ENCODE results near the gene DENND11. TPM values are rescaled to one million over a fixed set of nuclear protein-coding genes. Genes with fewer than 3 reads are reported as not detected.

Gene DENND11
- total and polyA plus RNA-seq, 2 donors (not counting 1 experiment from before 2014, with no cell fraction given): 26.4 to 79.5 TPM

- H3K4me1 Mint-ChIP-seq: peaks cover 15% of the 10 kb centered on the region
- no peak overlapping the region for H3K4me3 ChIP-seq (ENCODE audit: control extremely low read depth in 1 of 5, extremely low read depth in 1 of 5, insufficient read depth in 1 of 5, low read depth in 2 of 5, low read length in 4 of 5)
- POLR2A ChIA-PET: no interaction called here
- no peak overlapping the region for H3K27ac ChIP-seq (ENCODE audit: low read length in 2 of 2)
- H3K9me3 Mint-ChIP-seq (ENCODE audit: insufficient read depth): no peaks in the 10 kb centered on the region
- CTCF ChIA-PET: interaction anchor here (1.6 to 1.7 kb wide), 2 partner anchors 11 to 21 kb away, joined by 4 to 5 read pairs; no protein-coding TSS in a partner anchor
- intact Hi-C loops (cut with micrococcal nuclease): no loop called here
- H3K4me3 Mint-ChIP-seq: no peak overlapping the region
- no peak for TF ChIP-seq EZH2 (IDR thresholded peaks at IDR 0.05; ENCODE audit: borderline replicate concordance, insufficient read depth, low read depth, low read length, poor library complexity, severe bottlenecking)
- no peak for TF ChIP-seq CTCF (IDR thresholded peaks at IDR 0.05)
- H3K4me1 ChIP-seq (ENCODE audit: control insufficient read depth in 2 of 2, insufficient read depth in 2 of 2, low read length in 2 of 2): no peaks in the 10 kb centered on the region
- H2AFZ ChIP-seq (ENCODE audit: insufficient read depth, low read depth, low read length, poor library complexity, severe bottlenecking): no peak overlapping the region
- DNase-seq (peak; percentile 24), ATAC-seq (ENCODE audit: low read depth) (peak; percentile 28)
- no peaks in the 10 kb centered on the region for H3K27me3 ChIP-seq (replicated peaks in 1 of 4; ENCODE audit: control extremely low read depth in 1 of 4, control insufficient read depth in 3 of 4, insufficient read depth in 4 of 4, low read length in 3 of 4)
- no peaks in the 10 kb centered on the region for H3K27me3 Mint-ChIP-seq
- H3K9me3 ChIP-seq (ENCODE audit: control extremely low read depth in 1 of 3, control insufficient read depth in 2 of 3, insufficient read depth in 1 of 3, low read length in 2 of 3): no peaks in the 10 kb centered on the region
- no peak overlapping the region for H3K4me2 ChIP-seq (replicated peaks; ENCODE audit: low read depth, low read length, poor library complexity, severe bottlenecking)
- 40% methylated on average over 3 of the region's 6 CpGs for WGBS (ENCODE audit: insufficient coverage)
- H3K9ac ChIP-seq (ENCODE audit: low read length): no peak overlapping the region
- H3K79me2 ChIP-seq (ENCODE audit: control insufficient read depth, insufficient read depth, low read length): no peaks in the 10 kb centered on the region
- peaks cover 6 to 40% of the 10 kb centered on the region in 2 experiments for H3K36me3 ChIP-seq (replicated peaks in 1 of 2; ENCODE audit: control extremely low read depth in 1 of 2, control insufficient read depth in 1 of 2, extremely low read depth in 1 of 2, insufficient read depth in 2 of 2, low read length in 1 of 2)
- no peaks in the 10 kb centered on the region for H4K20me1 ChIP-seq (ENCODE audit: control insufficient read depth, insufficient read depth, low read length, poor library complexity, severe bottlenecking)
- H3K27ac Mint-ChIP-seq: no peak overlapping the region
Measured at GRCh38 chr7:141675436-141676215, 26.3 kb downstream of the DENND11 start.

GRCh38 chr7:141674702-141675101 lies 27.3 kb downstream of the DENND11 start:
- CTCF ChIA-PET: interaction anchor here (1.6 to 1.7 kb wide), 2 partner anchors 10 to 20 kb away, joined by 4 to 5 read pairs; no protein-coding TSS in a partner anchor
- Histone ChIP-seq H3K4me1 (ENCODE audit: control insufficient read depth in 2 of 2, insufficient read depth in 2 of 2, low read length in 2 of 2) (no peaks in the 10 kb centered on the region), H3K79me2 (ENCODE audit: control insufficient read depth, insufficient read depth, low read length) (no peaks in the 10 kb centered on the region), H3K9me3 (ENCODE audit: control extremely low read depth in 1 of 3, control insufficient read depth in 2 of 3, insufficient read depth in 1 of 3, low read length in 2 of 3) (no peaks in the 10 kb centered on the region), H3K27me3 (replicated peaks in 1 of 4; ENCODE audit: control extremely low read depth in 1 of 4, control insufficient read depth in 3 of 4, insufficient read depth in 4 of 4, low read length in 3 of 4) (no peaks in the 10 kb centered on the region), H2AFZ (ENCODE audit: insufficient read depth, low read depth, low read length, poor library complexity, severe bottlenecking) (no peak overlapping the region), H3K36me3 (replicated peaks in 1 of 2; ENCODE audit: control extremely low read depth in 1 of 2, control insufficient read depth in 1 of 2, extremely low read depth in 1 of 2, insufficient read depth in 2 of 2, low read length in 1 of 2) (peaks cover 6 to 38% of the 10 kb centered on the region in 2 experiments), H4K20me1 (ENCODE audit: control insufficient read depth, insufficient read depth, low read length, poor library complexity, severe bottlenecking) (no peaks in the 10 kb centered on the region), H3K4me3 (ENCODE audit: control extremely low read depth in 1 of 5, extremely low read depth in 1 of 5, insufficient read depth in 1 of 5, low read depth in 2 of 5, low read length in 4 of 5) (no peak overlapping the region), H3K4me2 (replicated peaks; ENCODE audit: low read depth, low read length, poor library complexity, severe bottlenecking) (no peak overlapping the region), H3K9ac (ENCODE audit: low read length) (no peak overlapping the region), H3K27ac (ENCODE audit: low read length in 2 of 2) (no peak overlapping the region)
- H3K27me3 Mint-ChIP-seq: no peaks in the 10 kb centered on the region
- H3K4me1 Mint-ChIP-seq: peaks cover 15% of the 10 kb centered on the region
- intact Hi-C loops (cut with micrococcal nuclease): no loop called here
- 95% methylated on average over 2 of the region's 4 CpGs for WGBS (ENCODE audit: insufficient coverage)
- TF ChIP-seq CTCF (IDR thresholded peaks at IDR 0.05) (peak; percentile 23), EZH2 (IDR thresholded peaks at IDR 0.05; ENCODE audit: borderline replicate concordance, insufficient read depth, low read depth, low read length, poor library complexity, severe bottlenecking) (no peak)
- no peak overlapping the region for H3K4me3 Mint-ChIP-seq
- no peaks in the 10 kb centered on the region for H3K9me3 Mint-ChIP-seq (ENCODE audit: insufficient read depth)
- ATAC-seq (ENCODE audit: low read depth): no peak
- no peak for DNase-seq
- H3K27ac Mint-ChIP-seq: no peak overlapping the region
- POLR2A ChIA-PET: no interaction called here
